Measurements from ENCODE around the gene C10orf53.

- TF ChIP-seq, protein P1, sequence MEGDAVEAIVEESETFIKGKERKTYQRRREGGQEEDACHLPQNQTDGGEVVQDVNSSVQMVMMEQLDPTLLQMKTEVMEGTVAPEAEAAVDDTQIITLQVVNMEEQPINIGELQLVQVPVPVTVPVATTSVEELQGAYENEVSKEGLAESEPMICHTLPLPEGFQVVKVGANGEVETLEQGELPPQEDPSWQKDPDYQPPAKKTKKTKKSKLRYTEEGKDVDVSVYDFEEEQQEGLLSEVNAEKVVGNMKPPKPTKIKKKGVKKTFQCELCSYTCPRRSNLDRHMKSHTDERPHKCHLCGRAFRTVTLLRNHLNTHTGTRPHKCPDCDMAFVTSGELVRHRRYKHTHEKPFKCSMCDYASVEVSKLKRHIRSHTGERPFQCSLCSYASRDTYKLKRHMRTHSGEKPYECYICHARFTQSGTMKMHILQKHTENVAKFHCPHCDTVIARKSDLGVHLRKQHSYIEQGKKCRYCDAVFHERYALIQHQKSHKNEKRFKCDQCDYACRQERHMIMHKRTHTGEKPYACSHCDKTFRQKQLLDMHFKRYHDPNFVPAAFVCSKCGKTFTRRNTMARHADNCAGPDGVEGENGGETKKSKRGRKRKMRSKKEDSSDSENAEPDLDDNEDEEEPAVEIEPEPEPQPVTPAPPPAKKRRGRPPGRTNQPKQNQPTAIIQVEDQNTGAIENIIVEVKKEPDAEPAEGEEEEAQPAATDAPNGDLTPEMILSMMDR (IDR thresholded peaks at IDR 0.05; ENCODE audit: poor library complexity): no peak
- TF ChIP-seq EZH2 (IDR thresholded peaks at IDR 0.05; ENCODE audit: borderline replicate concordance) (no peak), EZH2phosphoT487 (IDR thresholded peaks at IDR 0.05; ENCODE audit: low read depth, severe bottlenecking, unreplicated experiment) (no peak)
Observed at GRCh38 chr10:49713266-49713665, 33.8 kb downstream of the C10orf53 start.

Data from hepatocyte (in vitro differentiated cells).